Esophagus (tissue), 2 donors: ENCODE measurements around the gene TNFSF4. TPM values are rescaled to one million over a fixed set of nuclear protein-coding genes. Genes with fewer than 3 reads are reported as not detected.

ENCODE experiments used
- H3K27ac ChIP-seq, 2 donors: one replicate each; pipeline ENCODE4 v1.5.1; 2013; ENCODE audit warnings: low read depth in 2 of 2, mild to moderate bottlenecking in 2 of 2, inconsistent platforms in 1 of 2, low read length in 1 of 2, moderate library complexity in 1 of 2
- H3K27me3 ChIP-seq, 2 donors: one replicate each; pipeline ENCODE4 v1.6.1; 2013; ENCODE audit warnings: low read length in 2 of 2, control low read depth in 1 of 2, mild to moderate bottlenecking in 1 of 2; ENCODE audit not compliant: insufficient read depth in 2 of 2, control insufficient read depth in 1 of 2
- H3K36me3 ChIP-seq, 2 donors: one replicate each; pipeline ENCODE4 v1.6.1; 2013; ENCODE audit warnings: low read length in 1 of 2; ENCODE audit not compliant: control insufficient read depth in 2 of 2, insufficient read depth in 2 of 2
- H3K4me1 ChIP-seq, 2 donors: one replicate each; pipeline ENCODE4 v1.6.1; 2013; ENCODE audit warnings: low read length in 1 of 2; ENCODE audit not compliant: control insufficient read depth in 2 of 2, insufficient read depth in 2 of 2
- H3K4me3 ChIP-seq, 2 donors: one replicate each; pipeline ENCODE4 v1.5.1; 2013; ENCODE audit warnings: low read length in 2 of 2, mild to moderate bottlenecking in 2 of 2, low read depth in 1 of 2, moderate library complexity in 1 of 2
- H3K9me3 ChIP-seq, 2 donors: one replicate each; pipeline ENCODE4 v1.6.1; 2013; ENCODE audit warnings: mild to moderate bottlenecking in 2 of 2, low read depth in 1 of 2, low read length in 1 of 2, moderate library complexity in 1 of 2; ENCODE audit not compliant: control insufficient read depth in 2 of 2, insufficient read depth in 1 of 2
- WGBS, 2 donors: extraction: QIAGEN DNeasy Blood & Tissue Kit; methylation state at CpG; one replicate each; pipeline ENCODE4 v1.1.7; 2013; 5-methylcytosine and 5-hydroxymethylcytosine counted together
- polyA plus RNA-seq, 2 donors: library from polyadenylated mRNA; stranded (reverse); fragments of 200-250 nt; gene quantifications; one replicate each; pipeline ENCODE4 v1.2.3, GENCODE V29; 2013
- donor health status: healthy with polysubstance abuse.
- donor health status: Bipolar disorder and iron deficiency.

Gene TNFSF4
- polyA plus RNA-seq, 2 donors: 0.08 to 0.16 TPM

DNA sequence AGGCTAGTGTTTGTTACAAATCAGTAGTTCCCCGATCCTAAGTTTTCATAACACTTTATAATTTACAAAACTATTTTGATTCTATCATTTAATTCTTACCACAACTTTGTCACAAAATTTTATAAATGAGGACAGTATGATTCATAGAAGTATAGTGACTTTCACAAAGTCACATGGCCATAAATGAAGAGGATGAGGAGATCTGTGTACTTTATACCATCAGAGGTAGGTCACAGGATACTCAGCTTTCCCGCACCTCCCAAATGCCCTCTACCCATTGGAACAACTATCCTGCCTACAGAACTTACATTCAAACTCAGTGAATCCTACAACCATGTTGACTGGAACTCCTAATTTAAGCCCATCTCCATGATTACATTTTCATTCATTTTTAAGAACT, 56.3 kb downstream of the TNFSF4 start:
- Histone ChIP-seq H3K9me3 (peaks cover 3 to 7% of the 10 kb centered on the region in 2 donors), H3K27ac (no peak overlapping the region), H3K4me3 (no peak overlapping the region), H3K4me1 (no peaks in the 10 kb centered on the region), H3K27me3 (no peaks in the 10 kb centered on the region), H3K36me3 (no peaks in the 10 kb centered on the region)
- WGBS, 2 donors: 82 to 87% methylated on average over 2 of the region's 2 CpGs

DNA sequence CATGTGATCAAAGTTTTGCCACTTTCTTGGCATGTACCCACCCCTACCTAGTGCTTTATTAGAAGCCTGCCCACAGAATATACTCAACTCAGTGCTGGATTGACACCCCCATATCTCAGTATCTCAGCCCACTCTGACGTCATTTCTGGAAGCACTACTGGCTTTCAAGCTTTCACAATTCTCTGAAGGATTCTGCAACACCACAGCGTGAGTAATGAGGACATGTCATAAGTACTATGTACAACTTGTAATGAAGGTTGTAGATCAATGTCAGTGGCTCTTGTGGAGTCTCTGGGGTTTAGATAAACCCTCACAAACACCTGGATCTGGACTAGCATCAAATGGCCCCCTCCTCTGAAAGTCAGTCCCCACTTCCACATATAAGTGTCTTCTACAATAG, 57.2 kb downstream of the TNFSF4 start:
- H3K36me3 ChIP-seq: no peaks in the 10 kb centered on the region
- H3K4me3 ChIP-seq: no peak overlapping the region
- WGBS, 2 donors: 52 to 59% methylated on average over 2 of the region's 2 CpGs
- H3K9me3 ChIP-seq: peaks cover 3 to 7% of the 10 kb centered on the region in 2 donors
- H3K27me3 ChIP-seq: no peaks in the 10 kb centered on the region
- H3K27ac ChIP-seq: no peak overlapping the region
- no peaks in the 10 kb centered on the region for H3K4me1 ChIP-seq

DNA sequence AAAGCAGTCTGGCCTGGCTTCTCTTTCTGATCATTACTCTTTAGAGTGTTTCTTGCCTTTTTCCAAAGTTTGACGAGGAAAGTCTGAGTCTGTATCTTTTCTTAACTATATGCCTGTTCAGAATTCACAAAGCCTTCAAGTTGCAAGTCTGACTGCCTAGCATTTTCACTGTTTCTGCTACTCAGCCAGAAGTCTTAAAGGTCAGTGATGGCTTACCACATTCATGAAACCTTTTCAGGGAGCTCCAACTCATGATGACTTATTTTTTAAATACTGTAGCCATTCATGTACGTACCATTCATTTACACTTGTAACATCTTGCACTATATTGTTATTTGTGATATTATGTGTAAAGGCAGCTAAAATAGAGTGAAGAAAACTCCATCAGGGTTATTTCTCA, 58.2 kb downstream of the TNFSF4 start:
- Histone ChIP-seq H3K4me3 (no peak overlapping the region), H3K9me3 (peaks cover 3 to 4% of the 10 kb centered on the region in 2 donors), H3K27ac (no peak overlapping the region), H3K36me3 (no peaks in the 10 kb centered on the region), H3K27me3 (no peaks in the 10 kb centered on the region), H3K4me1 (no peaks in the 10 kb centered on the region)
- 82 to 93% methylated on average over 2 of the region's 2 CpGs for WGBS, 2 donors

DNA sequence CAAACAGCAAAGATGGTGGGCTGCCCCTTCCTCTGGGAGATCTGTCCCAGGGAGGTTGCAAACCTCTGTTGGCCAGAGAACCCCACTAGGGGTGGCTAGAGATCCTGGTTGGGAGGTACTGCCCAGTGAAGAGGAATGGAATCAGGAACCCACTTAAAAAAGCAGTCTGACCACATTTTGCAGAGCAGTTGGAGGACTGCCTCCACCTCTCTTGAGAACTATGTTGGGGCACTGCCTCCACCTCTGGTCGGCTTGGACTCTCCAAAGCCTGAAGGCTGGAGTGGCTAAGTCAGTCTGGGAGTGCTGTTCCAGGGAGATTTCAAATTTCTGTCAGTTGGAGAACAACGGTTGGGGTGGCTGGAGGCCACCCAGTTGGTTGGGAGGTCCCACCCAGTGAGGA, 58.6 kb downstream of the TNFSF4 start:
- 76 to 84% methylated on average over 2 of the region's 2 CpGs for WGBS, 2 donors
- no peak overlapping the region for H3K4me3 ChIP-seq
- H3K27me3 ChIP-seq: no peaks in the 10 kb centered on the region
- H3K9me3 ChIP-seq: peaks cover under 1 to 3% of the 10 kb centered on the region in 2 donors
- no peaks in the 10 kb centered on the region for H3K36me3 ChIP-seq
- no peak overlapping the region for H3K27ac ChIP-seq
- no peaks in the 10 kb centered on the region for H3K4me1 ChIP-seq

DNA sequence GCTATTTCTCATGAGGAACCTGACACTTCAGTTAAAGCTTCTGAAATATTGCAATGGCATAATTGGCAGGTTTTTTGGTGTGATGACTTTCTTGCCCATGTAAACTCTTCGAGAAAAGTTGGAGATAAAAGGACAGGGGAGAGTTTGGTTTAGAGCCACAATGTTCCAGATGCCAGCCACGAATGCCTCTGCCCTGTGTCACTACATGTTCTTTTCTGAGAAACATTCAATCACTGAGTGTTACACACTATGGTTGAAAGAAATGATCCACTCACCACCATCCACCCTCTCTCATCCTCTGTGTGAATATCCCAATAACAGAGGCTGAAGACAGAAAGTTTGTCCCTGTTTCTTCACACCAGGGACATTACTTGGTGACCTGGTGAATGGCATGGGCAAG, 66.4 kb downstream of the TNFSF4 start:
- Histone ChIP-seq H3K4me1 (no peaks in the 10 kb centered on the region), H3K27me3 (no peaks in the 10 kb centered on the region), H3K4me3 (no peak overlapping the region), H3K9me3 (no peaks in the 10 kb centered on the region), H3K27ac (no peak overlapping the region), H3K36me3 (no peaks in the 10 kb centered on the region)
- 59% methylated on average over 2 of the region's 2 CpGs for WGBS, 2 donors

DNA sequence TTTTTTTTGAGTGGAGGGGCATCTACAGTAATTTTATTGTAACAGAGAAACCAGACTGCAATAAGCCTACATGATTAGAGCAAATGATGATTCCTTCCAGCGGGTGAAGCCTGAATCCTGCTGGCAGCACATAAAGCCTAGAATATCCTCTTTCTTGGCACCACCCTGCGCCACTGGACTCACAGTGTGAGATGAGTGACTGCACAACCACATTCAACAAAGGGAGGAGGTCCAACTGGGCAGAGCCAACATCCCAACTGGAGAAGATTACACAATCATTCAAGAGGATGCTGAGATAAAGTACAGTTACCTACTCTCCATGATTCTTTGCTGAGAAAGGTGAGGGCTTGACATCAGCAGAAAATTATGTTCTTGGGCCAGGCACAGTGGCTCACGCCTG, 67.4 kb downstream of the TNFSF4 start:
- Histone ChIP-seq H3K36me3 (no peaks in the 10 kb centered on the region), H3K27me3 (no peaks in the 10 kb centered on the region), H3K4me1 (peaks cover 0 to 4% of the 10 kb centered on the region in 2 donors), H3K27ac (no peak overlapping the region), H3K4me3 (no peak overlapping the region), H3K9me3 (no peaks in the 10 kb centered on the region)
- WGBS, 2 donors: 92 to 98% methylated on average over 3 of the region's 3 CpGs

DNA sequence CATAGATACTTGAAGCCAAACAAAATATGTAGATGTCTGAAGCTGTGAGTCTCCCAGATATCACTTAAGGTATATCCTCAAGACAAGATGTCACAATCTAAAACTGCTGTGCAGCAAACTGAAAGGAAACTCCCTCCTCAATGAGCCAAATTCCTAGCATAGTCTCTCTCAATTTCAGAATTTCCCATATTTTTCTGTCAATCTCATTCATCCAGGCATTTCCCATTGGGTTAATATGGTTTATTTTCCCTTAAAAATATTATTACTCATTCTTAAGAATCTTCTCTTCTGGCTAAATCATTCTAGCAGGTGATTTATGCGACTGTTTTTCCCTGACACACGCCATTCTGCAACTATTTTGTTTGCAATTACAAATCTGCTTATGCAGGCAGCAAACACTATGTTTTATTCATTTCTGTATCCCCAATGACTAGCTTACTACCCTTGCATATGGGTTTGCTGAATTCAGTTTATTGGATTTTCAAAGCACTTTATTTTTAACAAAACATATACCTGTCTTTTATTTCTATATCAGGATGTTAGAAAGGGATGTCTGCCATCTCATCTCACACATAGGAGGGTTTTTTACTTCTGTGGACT, 69.9 kb downstream of the TNFSF4 start:
- Histone ChIP-seq H3K4me3 (no peak overlapping the region), H3K27me3 (no peaks in the 10 kb centered on the region), H3K9me3 (no peaks in the 10 kb centered on the region), H3K4me1 (peaks cover 0 to 4% of the 10 kb centered on the region in 2 donors), H3K27ac (no peak overlapping the region), H3K36me3 (no peaks in the 10 kb centered on the region)
- 87 to 91% methylated on average over 2 of the region's 2 CpGs for WGBS, 2 donors

- H3K9me3 ChIP-seq: no peaks in the 10 kb centered on the region
- 75 to 82% methylated on average over 5 of the region's 5 CpGs for WGBS, 2 donors
- no peaks in the 10 kb centered on the region for H3K36me3 ChIP-seq
- H3K27me3 ChIP-seq: no peaks in the 10 kb centered on the region
- H3K4me3 ChIP-seq: no peak overlapping the region
- H3K4me1 ChIP-seq: peaks cover 0 to 4% of the 10 kb centered on the region in 2 donors
- no peak overlapping the region for H3K27ac ChIP-seq
Measured at GRCh38 chr1:173134800-173135199, 72.3 kb downstream of the TNFSF4 start.

DNA sequence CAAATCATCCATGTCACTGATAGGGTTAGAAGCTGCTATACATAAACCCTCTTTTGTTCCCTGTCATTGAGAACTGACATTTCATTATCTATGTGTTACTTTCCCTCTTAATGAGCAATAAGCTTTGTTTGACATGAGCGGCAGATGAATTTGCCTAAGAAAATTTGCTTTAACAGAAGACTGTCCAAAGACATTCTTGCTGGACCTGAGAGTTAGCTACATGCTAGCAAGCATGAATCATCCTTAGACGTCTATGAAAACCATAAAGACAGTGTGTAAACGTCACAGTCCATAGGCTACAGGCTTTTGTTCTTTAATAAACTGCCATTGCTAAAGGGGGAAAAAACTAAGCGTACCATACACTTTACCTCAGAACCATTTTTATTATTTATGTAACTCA, 73.1 kb downstream of the TNFSF4 start:
- Histone ChIP-seq H3K27me3 (no peaks in the 10 kb centered on the region), H3K9me3 (no peaks in the 10 kb centered on the region), H3K36me3 (no peaks in the 10 kb centered on the region), H3K4me3 (no peak overlapping the region), H3K27ac (no peak overlapping the region), H3K4me1 (peaks cover 0 to 4% of the 10 kb centered on the region in 2 donors)
- 61 to 72% methylated on average over 4 of the region's 4 CpGs for whole genome bisulfite sequencing, 2 donors
